NCI-H446 (cell line): ENCODE measurements around the gene LRSAM1.

Source experiments
- DNase-seq, 2 experiments: peaks; one replicate each; lab custom pipeline; 2025; lab: John Stamatoyannopoulos, UW

LRSAM1 gene

GRCh38 chr9:127426756-127427155 lies 24.6 kb upstream of the LRSAM1 start:
- DNase-seq: no peak

DNA sequence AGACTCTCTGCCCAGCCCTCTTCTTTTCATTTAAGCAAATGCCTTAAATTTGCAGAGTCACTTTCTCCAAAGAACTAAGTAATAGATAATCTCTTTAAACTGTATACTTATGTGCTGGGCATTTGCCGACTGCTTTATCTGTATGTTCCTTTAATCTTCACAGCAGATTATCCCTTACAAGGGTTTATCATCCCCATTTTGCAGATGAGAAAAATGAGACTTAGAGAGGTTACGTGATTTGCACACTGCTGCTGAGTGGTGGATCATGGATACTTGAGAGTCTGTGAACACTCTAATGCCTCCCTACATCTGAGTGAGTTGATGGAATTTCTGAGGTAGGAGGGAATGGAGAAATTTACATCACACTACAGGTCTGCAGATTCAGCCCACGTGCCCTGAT lies 23.0 kb upstream of the LRSAM1 start:
- no peak for DNase-seq

GRCh38 chr9:127430415-127430814 lies 20.9 kb upstream of the LRSAM1 start:
- DNase-seq: no peak

DNA sequence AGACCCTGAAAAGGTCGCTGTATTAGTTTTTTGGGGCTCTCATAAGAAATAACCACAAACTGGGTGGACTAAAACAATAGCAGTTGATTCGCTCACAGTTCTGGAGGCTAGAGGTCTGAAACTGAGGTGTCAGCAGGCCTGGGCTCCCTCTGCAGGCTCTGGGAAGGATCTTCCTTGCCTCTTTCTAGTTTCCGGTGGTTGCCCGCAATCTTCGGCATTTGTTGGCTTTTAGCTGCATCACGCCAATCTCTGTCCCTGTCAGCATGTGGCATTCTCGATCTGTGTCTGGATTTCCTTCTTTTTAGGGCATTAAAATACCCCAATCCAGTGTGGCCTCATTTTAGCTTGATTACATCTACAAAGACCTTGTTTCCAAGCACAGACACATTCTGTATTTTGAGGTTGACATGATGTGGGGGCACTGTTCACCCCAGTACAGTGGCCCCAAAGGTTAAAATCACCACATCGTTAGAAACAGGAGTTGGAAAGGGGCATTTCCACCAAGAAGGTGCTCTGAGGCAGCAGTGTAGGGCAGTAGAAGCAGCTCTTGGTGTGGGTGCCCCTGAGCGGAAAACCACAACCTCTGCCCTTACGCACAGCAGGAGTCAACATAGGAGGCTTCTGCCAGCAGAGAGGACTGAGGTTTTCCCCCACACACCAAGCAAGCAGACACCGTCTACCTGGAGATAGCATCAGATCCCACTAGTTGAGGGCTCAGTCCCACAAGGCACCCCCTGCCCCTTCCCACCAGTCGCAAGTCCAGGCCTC lies 13.6 kb upstream of the LRSAM1 start:
- DNase-seq: no peak

GRCh38 chr9:127438394-127438793 lies 12.9 kb upstream of the LRSAM1 start:
- no peak for DNase-seq

DNA sequence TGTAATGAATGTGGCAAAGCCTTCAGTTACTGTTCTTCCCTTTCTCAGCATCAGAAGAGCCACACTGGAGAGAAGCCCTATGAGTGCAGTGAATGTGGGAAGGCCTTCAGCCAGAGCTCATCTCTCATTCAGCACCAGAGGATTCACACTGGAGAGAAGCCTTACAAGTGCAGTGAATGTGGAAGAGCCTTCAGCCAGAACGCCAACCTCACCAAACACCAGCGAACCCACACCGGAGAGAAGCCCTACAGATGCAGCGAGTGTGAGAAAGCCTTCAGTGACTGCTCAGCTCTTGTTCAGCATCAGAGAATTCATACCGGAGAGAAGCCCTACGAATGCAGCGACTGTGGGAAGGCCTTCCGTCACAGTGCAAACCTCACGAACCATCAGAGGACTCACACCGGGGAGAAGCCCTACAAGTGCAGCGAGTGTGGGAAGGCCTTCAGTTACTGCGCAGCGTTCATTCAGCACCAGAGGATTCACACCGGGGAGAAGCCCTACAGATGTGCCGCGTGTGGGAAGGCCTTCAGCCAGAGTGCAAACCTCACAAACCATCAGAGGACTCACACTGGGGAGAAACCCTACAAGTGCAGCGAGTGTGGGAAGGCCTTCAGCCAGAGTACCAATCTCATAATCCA lies 6.9 kb upstream of the LRSAM1 start:
- DNase-seq: no peak

GRCh38 chr9:127444921-127445850 lies 6.1 kb upstream of the LRSAM1 start:
- DNase-seq: no peak

- no peak for DNase-seq
These were observed 5.2 kb upstream of the LRSAM1 start for GRCh38 chr9:127445851-127446712.

DNA sequence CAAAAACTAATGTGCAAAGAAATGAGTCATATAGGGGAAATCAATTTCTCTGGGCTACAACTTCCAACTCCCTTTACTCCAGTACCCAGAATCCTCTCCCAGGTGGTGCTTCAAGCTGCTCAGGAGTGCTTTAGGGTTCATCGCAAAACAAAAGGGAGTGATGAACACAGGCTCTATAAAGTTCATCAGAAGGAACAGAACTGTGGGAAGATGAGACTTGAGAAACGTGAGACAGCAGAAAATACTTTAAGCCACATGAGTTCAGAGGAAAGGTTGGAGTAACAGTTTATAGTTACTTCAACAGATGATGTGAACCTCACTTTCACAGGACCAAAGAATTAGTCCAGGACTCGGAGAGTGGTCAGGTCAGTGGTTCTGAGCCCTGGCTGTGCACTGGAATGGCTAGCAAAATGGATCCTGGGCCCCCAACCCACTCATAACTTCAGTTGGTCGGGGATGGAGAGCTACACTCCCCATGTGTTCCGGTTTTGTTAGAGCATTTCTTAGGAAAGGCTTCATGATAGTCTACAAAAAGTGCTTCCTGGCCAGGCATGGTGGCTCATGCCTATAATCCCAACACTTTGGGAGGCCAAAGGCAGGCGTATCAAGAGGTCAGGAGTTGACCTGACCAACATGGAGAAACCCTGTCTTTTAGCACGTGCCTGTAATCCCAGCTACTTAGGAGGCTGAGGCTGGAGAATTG lies 4.4 kb upstream of the LRSAM1 start:
- no peak for DNase-seq

DNA sequence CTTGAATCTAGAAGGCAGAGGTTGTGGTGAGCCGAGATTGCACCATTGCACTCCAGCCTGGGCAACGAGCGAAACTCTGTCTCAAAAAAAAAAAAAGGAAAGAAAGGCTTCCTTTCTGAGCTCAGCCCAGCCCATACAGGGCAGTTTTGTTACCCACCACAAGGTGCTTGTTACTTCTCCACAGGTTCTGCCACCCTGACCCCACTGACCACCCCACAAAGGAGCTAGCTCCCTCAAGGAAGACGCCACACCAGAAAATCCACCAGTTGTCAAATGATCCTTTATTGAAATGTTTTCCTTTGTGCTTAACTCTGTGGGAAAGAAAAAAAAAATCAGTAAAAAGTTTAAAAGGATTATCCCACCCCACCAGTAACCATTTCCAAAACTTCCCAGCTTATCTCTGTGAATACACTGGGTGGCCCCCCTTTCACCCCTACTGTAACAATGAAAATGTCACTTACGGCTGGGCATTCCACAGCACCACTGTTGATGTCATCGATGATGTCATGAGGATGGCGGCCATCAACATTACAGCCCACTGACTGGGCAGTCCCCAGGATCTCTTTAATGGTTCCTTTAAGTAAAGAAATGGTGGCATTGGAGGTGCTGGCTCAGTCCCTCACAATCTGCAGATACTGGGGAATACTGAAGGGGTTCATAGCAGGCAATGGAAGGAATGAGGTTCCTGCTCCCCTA lies 3.7 kb upstream of the LRSAM1 start:
- no peak for DNase-seq

DNA sequence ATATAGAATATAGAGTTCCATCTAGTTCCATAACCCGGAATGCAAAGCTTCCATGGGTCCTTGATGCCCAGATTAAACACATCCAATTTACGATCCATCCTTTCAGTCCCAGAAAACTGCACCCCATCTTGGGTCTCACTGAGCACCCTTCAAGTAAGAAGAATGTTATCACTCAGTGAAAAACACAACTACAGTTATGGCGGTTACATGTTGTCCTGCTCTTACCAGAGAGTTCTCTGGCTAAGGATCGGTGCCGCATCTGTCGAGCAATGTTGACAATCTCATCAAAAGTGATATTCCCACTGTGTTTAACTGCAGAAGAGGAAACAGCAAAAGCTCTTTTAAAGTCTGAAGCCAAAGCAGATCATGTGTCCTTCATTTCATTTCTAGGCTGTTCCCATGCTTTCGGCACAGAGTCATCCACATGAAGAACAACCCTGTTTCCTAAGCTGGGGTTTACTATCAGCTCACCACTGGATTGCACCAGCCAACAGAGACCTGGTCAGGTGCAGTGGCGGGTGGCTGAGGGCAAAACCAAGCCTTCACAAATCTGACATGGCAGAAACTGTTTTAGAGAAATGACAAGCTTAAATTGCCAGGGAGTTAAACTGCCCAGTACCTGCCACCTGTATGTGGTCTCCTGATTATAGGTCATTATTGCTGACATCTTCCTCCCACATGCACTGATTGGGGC lies 3.1 kb upstream of the LRSAM1 start:
- DNase-seq: no peak

GRCh38 chr9:127449332-127449966 lies 1.9 kb upstream of the LRSAM1 start:
- DNase-seq: no peak

- no peak for DNase-seq
These were observed 1.0 kb upstream of the LRSAM1 start for GRCh38 chr9:127450243-127450760.

GRCh38 chr9:127451608-127451857 lies 223 bp downstream of the LRSAM1 start:
- no peak for DNase-seq

DNA sequence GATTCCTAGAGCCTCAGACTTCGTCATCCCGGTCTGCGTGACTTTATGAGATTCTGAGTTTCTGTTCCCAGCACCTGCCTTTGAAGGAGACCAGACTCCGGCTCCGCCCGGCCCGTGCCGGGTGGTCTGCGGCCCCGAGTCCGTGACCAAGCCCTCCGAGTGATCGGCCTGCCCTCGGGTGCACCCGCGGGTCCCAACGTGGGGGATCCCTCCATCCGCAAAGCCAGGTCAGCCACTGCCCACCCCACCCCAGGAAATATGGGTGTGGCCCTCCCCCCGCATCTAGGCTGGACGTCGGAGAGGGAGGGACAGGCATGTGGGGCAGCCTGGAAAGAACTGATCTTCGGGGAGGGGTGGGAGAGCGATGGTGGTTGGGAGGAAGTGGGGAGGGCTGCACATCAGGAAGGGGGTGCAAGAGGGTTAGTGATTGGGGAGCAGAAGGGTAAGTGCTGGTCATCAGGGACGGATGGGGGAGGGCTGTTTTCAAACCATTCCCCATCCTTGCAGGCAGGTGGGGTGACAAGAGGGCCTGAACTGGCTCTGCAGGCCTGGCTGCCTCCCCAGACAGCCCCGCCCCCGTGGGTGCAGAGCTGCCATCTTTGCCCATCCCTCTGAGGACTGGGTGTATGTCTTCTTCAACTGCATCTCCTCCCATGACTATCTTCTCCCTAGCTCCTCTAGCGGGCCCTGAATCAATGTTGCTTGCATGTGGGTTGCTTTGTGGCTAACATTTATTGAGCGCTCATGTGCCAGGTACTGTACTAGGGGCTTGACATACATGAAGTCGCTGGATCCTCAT lies 747 bp downstream of the LRSAM1 start:
- DNase-seq: peak in 1 of 2 experiments; percentile 44

GRCh38 chr9:127452691-127453090 lies 1.4 kb downstream of the LRSAM1 start:
- no peak for DNase-seq

DNA sequence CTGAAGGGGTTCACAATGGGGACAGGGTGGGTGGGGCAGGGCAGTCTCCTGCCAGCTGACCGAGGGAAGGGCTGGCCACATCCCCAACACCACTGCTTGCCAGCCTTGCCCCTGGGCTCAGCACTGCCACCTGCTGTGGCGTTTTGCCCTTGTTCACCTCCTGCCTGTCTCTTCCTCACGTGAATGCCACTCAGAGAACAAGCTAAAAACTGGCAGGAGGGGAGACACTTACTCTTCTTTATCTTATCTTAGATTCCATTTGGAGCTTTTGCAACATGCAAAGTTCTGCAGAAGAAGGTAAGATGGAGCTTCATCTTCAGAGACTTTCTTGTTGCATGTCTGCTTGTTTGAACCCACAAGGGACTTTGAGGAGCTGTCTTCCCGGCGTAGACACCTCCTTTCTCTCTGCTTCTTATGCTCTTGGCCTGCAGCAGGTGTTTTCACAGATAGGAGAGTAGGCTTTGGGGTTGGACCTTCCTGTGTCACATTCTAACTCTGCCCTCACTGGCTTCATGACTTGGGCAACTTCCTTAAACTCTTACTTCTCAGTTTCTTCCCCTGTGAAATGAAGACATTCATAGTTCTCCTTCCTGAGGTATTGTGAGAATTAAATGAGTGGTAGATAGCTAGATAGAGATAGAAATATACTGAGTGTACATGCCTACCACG lies 4.1 kb downstream of the LRSAM1 start:
- no peak for DNase-seq
